Right cardiac atrium (tissue), 5 donors: ENCODE data around the gene MT1X. TPM values are rescaled to one million over a fixed set of nuclear protein-coding genes. Genes with fewer than 3 reads are reported as not detected.

ENCODE experiments used
- ATAC-seq, 2 donors: fragments of 200-7000 bp; cut with Tn5 transposase; one replicate each; pipeline versions ENCODE4 v1.8.0 to v1.9.1; 2020; ENCODE audit warnings: moderate library complexity in 2 of 2, mild to moderate bottlenecking in 1 of 2
- DNase-seq, 3 donors: peaks; one replicate each; pipeline ENCODE4 v3.0.0-alpha.2; 2020
- H3K27ac ChIP-seq: one replicate; pipeline ENCODE4 v1.5.1; 2013; ENCODE audit warnings: mild to moderate bottlenecking, low read length, control low read depth, moderate library complexity
- H3K27me3 ChIP-seq: one replicate; pipeline ENCODE4 v1.6.1; 2013; ENCODE audit not compliant: control insufficient read depth, insufficient read depth
- H3K4me1 ChIP-seq: one replicate; pipeline ENCODE4 v1.6.1; 2013; ENCODE audit warnings: low read length; ENCODE audit not compliant: control insufficient read depth, insufficient read depth
- H3K4me3 ChIP-seq: one replicate; pipeline ENCODE4 v1.5.1; 2013; ENCODE audit warnings: low read length, control low read depth
- H3K9me3 ChIP-seq: one replicate; pipeline ENCODE4 v1.6.1; 2013; ENCODE audit warnings: low read length; ENCODE audit not compliant: control insufficient read depth
- WGBS: extraction: QIAGEN DNeasy Blood & Tissue Kit; methylation state at CpG from one replicate; pipeline ENCODE4 v1.1.7; 2013; 5-methylcytosine and 5-hydroxymethylcytosine counted together
- intact Hi-C, 4 donors: fragments of 100-400 bp; cut with DNase I; formaldehyde crosslinking; loops; one replicate each; pipeline versions ENCODE4 v1.11.0 to v1.14.0; 2022 to 2023
- polyA plus RNA-seq: library from polyadenylated mRNA; stranded (reverse); fragments of 200-250 nt; gene quantifications from one replicate; pipeline ENCODE4 v1.2.3, GENCODE V29; 2013
- total RNA-seq, 4 donors: library from RNA; stranded (reverse); fragmentation: NEBNext Ultra II Directional; extraction: Animal tissue kit (Norgen Biotek cat#: 25700); gene quantifications; one replicate each; pipeline ENCODE4 v1.2.1, GENCODE V29; 2021
- donor health status: healthy with polysubstance abuse.
- donor health status: DM: no; HTN: yes; CAD: no.
- donor health status: DM: no; HTN: no; CAD: no.
- donor health status: DM: no; HTN: yes; CAD: no; lungs with severe emphysema.
- donor health status: DM: yes; HTN: yes; CAD: no.

Gene MT1X
- total and polyA plus RNA-seq, 5 donors = 75.7 to 367 (median 219) TPM

GRCh38 chr16:56697456-56698155 is 15.3 kb downstream of the MT1X start:
- 87% methylated on average over 5 of the region's 5 CpGs for WGBS
- Histone ChIP-seq H3K9me3 (peaks cover 2% of the 10 kb centered on the region), H3K27ac (no peak overlapping the region), H3K27me3 (no peaks in the 10 kb centered on the region), H3K4me1 (no peaks in the 10 kb centered on the region), H3K4me3 (no peak overlapping the region)
- DNase-seq (no peak), ATAC-seq (no peak)
- intact Hi-C loops = loop anchor here in 2 of 4 donors (10.0 kb wide), 2 partner anchors 93 to 183 kb away; partner anchors contain the start of gene MT2A (in 1 of the 2)

- Histone ChIP-seq H3K4me1 (no peaks in the 10 kb centered on the region), H3K27me3 (no peaks in the 10 kb centered on the region), H3K9me3 (peaks cover 2% of the 10 kb centered on the region), H3K27ac (no peak overlapping the region), H3K4me3 (no peak overlapping the region)
- 9% methylated on average over 1 of the region's 1 CpG for WGBS
- no peak for DNase-seq
- intact Hi-C loops = loop anchor here in 3 of 4 donors (2.0 to 10.0 kb wide), 6 partner anchors 95 to 188 kb away; partner anchors contain the start of gene MT2A (in 1 of the 3)
- ATAC-seq = no peak
Observed at GRCh38 chr16:56700195-56700594, 17.9 kb downstream of the MT1X start.

- H3K4me3 ChIP-seq = no peak overlapping the region
- intact Hi-C loops = loop anchor here in 3 of 4 donors (2.0 to 10.0 kb wide), 6 partner anchors 96 to 188 kb away; partner anchors contain the start of gene MT2A (in 1 of the 3)
- ATAC-seq (no peak), DNase-seq (no peak)
- H3K4me1 ChIP-seq = no peaks in the 10 kb centered on the region
- peaks cover 2% of the 10 kb centered on the region for H3K9me3 ChIP-seq
- WGBS = 98% methylated on average over 1 of the region's 1 CpG
- no peaks in the 10 kb centered on the region for H3K27me3 ChIP-seq
- H3K27ac ChIP-seq = no peak overlapping the region
Observed at GRCh38 chr16:56700631-56701030, 18.4 kb downstream of the MT1X start.

GRCh38 chr16:56701534-56701933 is 19.3 kb downstream of the MT1X start:
- WGBS = 87% methylated on average over 7 of the region's 7 CpGs
- DNase-seq = no peak
- Histone ChIP-seq H3K9me3 (peaks cover 2% of the 10 kb centered on the region), H3K4me3 (no peak overlapping the region), H3K27me3 (no peaks in the 10 kb centered on the region), H3K4me1 (no peaks in the 10 kb centered on the region), H3K27ac (no peak overlapping the region)
- intact Hi-C loops = loop anchor here in 3 of 4 donors (2.0 to 10.0 kb wide), 6 partner anchors 97 to 189 kb away; partner anchors contain the start of gene MT2A (in 1 of the 3)
- ATAC-seq = no peak

GRCh38 chr16:56702836-56703235 is 20.6 kb downstream of the MT1X start:
- H3K9me3 ChIP-seq = no peaks in the 10 kb centered on the region
- H3K4me1 ChIP-seq = no peaks in the 10 kb centered on the region
- WGBS = 79% methylated on average over 5 of the region's 5 CpGs
- H3K27me3 ChIP-seq = no peaks in the 10 kb centered on the region
- no peak overlapping the region for H3K4me3 ChIP-seq
- no peak overlapping the region for H3K27ac ChIP-seq
- ATAC-seq (no peak), DNase-seq (no peak)
- intact Hi-C loops = loop anchor here in 2 of 4 donors (2.0 to 10.0 kb wide), 6 partner anchors 28 to 191 kb away; partner anchors contain the start of gene MT2A (in 1 of the 2)

GRCh38 chr16:56708525-56709442 is 26.5 kb downstream of the MT1X start:
- whole genome bisulfite sequencing = 58% methylated on average over 13 of the region's 13 CpGs

GRCh38 chr16:56709443-56710040 is 27.3 kb downstream of the MT1X start:
- H3K9me3 ChIP-seq = no peaks in the 10 kb centered on the region
- H3K27me3 ChIP-seq = no peaks in the 10 kb centered on the region
- no peak for DNase-seq
- ATAC-seq = no peak
- 84% methylated on average over 4 of the region's 4 CpGs for WGBS
- no peak overlapping the region for H3K27ac ChIP-seq
- intact Hi-C loops = loop anchor here in 1 of 4 donors (10.0 kb wide), 3 partner anchors 105 to 195 kb away; partner anchors contain the start of gene MT2A
- no peaks in the 10 kb centered on the region for H3K4me1 ChIP-seq
- no peak overlapping the region for H3K4me3 ChIP-seq

More at GRCh38 chr16:56708525-56709442, 26.5 kb downstream of the MT1X start:
- Histone ChIP-seq H3K4me3 (no peak overlapping the region), H3K27ac (no peak overlapping the region), H3K4me1 (no peaks in the 10 kb centered on the region), H3K9me3 (no peaks in the 10 kb centered on the region), H3K27me3 (no peaks in the 10 kb centered on the region)
- intact Hi-C loops = loop anchor here in 1 of 4 donors (10.0 kb wide), 3 partner anchors 104 to 194 kb away; partner anchors contain the start of gene MT2A
- DNase-seq = no peak
- no peak for ATAC-seq

GRCh38 chr16:56710181-56710737 is 28.0 kb downstream of the MT1X start:
- intact Hi-C loops = no loop called here
- Histone ChIP-seq H3K4me3 (no peak overlapping the region), H3K27me3 (no peaks in the 10 kb centered on the region), H3K27ac (no peak overlapping the region), H3K4me1 (no peaks in the 10 kb centered on the region), H3K9me3 (no peaks in the 10 kb centered on the region)
- DNase-seq (no peak), ATAC-seq (no peak)
- WGBS = 69% methylated on average over 3 of the region's 3 CpGs

GRCh38 chr16:56711862-56712261 is 29.6 kb downstream of the MT1X start:
- 90% methylated on average over 2 of the region's 2 CpGs for WGBS
- no peak for DNase-seq
- H3K4me3 ChIP-seq = no peak overlapping the region
- intact Hi-C loops = no loop called here
- no peak for ATAC-seq
- no peak overlapping the region for H3K27ac ChIP-seq
- no peaks in the 10 kb centered on the region for H3K4me1 ChIP-seq
- no peaks in the 10 kb centered on the region for H3K9me3 ChIP-seq
- no peaks in the 10 kb centered on the region for H3K27me3 ChIP-seq

GRCh38 chr16:56713794-56714193 is 31.5 kb downstream of the MT1X start:
- Histone ChIP-seq H3K4me1 (no peaks in the 10 kb centered on the region), H3K9me3 (no peaks in the 10 kb centered on the region), H3K27me3 (no peaks in the 10 kb centered on the region), H3K4me3 (no peak overlapping the region), H3K27ac (no peak overlapping the region)
- DNase-seq (no peak), ATAC-seq (no peak)
- intact Hi-C loops = no loop called here
- 90% methylated on average over 2 of the region's 2 CpGs for WGBS
